Measurements from ENCODE around the gene NPAS3. TPM values are rescaled to one million over a fixed set of nuclear protein-coding genes. Genes with fewer than 3 reads are reported as not detected.

Gene NPAS3
- total and polyA plus RNA-seq, 7 donors = 0.04 to 1.5 (median 0.39) TPM

- H3K36me3 ChIP-seq (ENCODE audit: insufficient read depth in 1 of 2, low read depth in 1 of 2) = no peaks in the 10 kb centered on the region
- no peaks in the 10 kb centered on the region for H3K27me3 ChIP-seq (ENCODE audit: insufficient read depth in 3 of 3, low read length in 2 of 3)
- no peak for TF ChIP-seq CTCF (IDR thresholded peaks at IDR 0.05)
- H3K9me3 ChIP-seq = no peaks in the 10 kb centered on the region
- intact Hi-C loops (cut with DNase I) = no loop called here
- peaks cover 4% of the 10 kb centered on the region for H3K4me1 ChIP-seq
- no peak overlapping the region for H3K4me3 ChIP-seq
- whole genome bisulfite sequencing, 3 donors = 70 to 80% (median 75%) methylated on average over 2 of the region's 2 CpGs
- no peak for DNase-seq
- ATAC-seq = no peak
- H3K27ac ChIP-seq = no peak overlapping the region
These were observed 165.3 kb downstream of the NPAS3 start for GRCh38 chr14:33103966-33104365.

- H3K4me3 ChIP-seq = no peak overlapping the region
- intact Hi-C loops (cut with DNase I) = no loop called here
- no peak for DNase-seq
- no peak for TF ChIP-seq CTCF (IDR thresholded peaks at IDR 0.05)
- H3K27me3 ChIP-seq (ENCODE audit: insufficient read depth in 3 of 3, low read length in 2 of 3) = no peaks in the 10 kb centered on the region
- no peak for ATAC-seq
- 68 to 73% (median 72%) methylated on average over 8 of the region's 8 CpGs for WGBS, 3 donors
- H3K9me3 ChIP-seq = no peaks in the 10 kb centered on the region
- H3K27ac ChIP-seq = no peak overlapping the region
- no peaks in the 10 kb centered on the region for H3K36me3 ChIP-seq (ENCODE audit: insufficient read depth in 1 of 2, low read depth in 1 of 2)
- H3K4me1 ChIP-seq = no peaks in the 10 kb centered on the region
These were observed 172.2 kb downstream of the NPAS3 start for GRCh38 chr14:33110737-33111443.

DNA sequence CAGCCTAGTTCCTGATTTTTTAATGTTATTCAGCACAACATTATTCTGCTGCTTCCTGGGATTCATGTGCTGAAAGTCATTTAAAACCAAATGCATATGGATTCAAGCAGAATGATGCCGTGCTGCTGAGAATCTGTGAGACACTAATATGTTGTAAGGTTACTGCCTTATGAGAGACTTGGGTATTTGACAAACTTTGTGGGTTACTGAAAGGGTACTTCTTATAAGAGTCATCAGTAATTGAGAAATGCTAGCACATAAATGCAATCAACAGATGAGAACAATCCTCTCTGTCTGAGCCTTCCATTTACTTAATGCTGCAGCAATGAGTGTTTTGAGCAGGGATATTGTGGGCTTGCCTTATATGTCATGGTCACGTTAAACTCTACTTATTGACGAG lies 175.7 kb downstream of the NPAS3 start:
- Histone ChIP-seq H3K36me3 (ENCODE audit: insufficient read depth in 1 of 2, low read depth in 1 of 2) (no peaks in the 10 kb centered on the region), H3K4me1 (no peaks in the 10 kb centered on the region), H3K27me3 (ENCODE audit: insufficient read depth in 3 of 3, low read length in 2 of 3) (no peaks in the 10 kb centered on the region), H3K9me3 (no peaks in the 10 kb centered on the region), H3K27ac (no peak overlapping the region), H3K4me3 (no peak overlapping the region)
- ATAC-seq = no peak
- intact Hi-C loops (cut with DNase I) = no loop called here
- 71 to 89% (median 80%) methylated on average over 3 of the region's 3 CpGs for WGBS, 3 donors
- no peak for TF ChIP-seq CTCF (IDR thresholded peaks at IDR 0.05)
- DNase-seq = no peak

- Histone ChIP-seq H3K36me3 (ENCODE audit: insufficient read depth in 1 of 2, low read depth in 1 of 2) (no peaks in the 10 kb centered on the region), H3K9me3 (no peaks in the 10 kb centered on the region), H3K27me3 (ENCODE audit: insufficient read depth in 3 of 3, low read length in 2 of 3) (no peaks in the 10 kb centered on the region), H3K27ac (no peak overlapping the region), H3K4me3 (no peak overlapping the region), H3K4me1 (no peaks in the 10 kb centered on the region)
- intact Hi-C loops (cut with DNase I) = no loop called here
- WGBS, 3 donors = 15 to 22% (median 21%) methylated on average over 1 of the region's 1 CpG
- DNase-seq (no peak), ATAC-seq (no peak)
- TF ChIP-seq CTCF (IDR thresholded peaks at IDR 0.05) = no peak
These were observed 180.0 kb downstream of the NPAS3 start for GRCh38 chr14:33118668-33119067.

- intact Hi-C loops (cut with DNase I) = no loop called here
- WGBS, 3 donors = 59 to 79% (median 62%) methylated on average over 3 of the region's 3 CpGs
These were observed 181.7 kb downstream of the NPAS3 start for GRCh38 chr14:33120341-33120740.

More at GRCh38 chr14:33120341-33120740, 181.7 kb downstream of the NPAS3 start:
- DNase-seq = no peak
- Histone ChIP-seq H3K4me3 (no peak overlapping the region), H3K27ac (no peak overlapping the region), H3K27me3 (ENCODE audit: insufficient read depth in 3 of 3, low read length in 2 of 3) (no peaks in the 10 kb centered on the region), H3K36me3 (ENCODE audit: insufficient read depth in 1 of 2, low read depth in 1 of 2) (no peaks in the 10 kb centered on the region), H3K9me3 (no peaks in the 10 kb centered on the region), H3K4me1 (no peaks in the 10 kb centered on the region)
- no peak for TF ChIP-seq CTCF (IDR thresholded peaks at IDR 0.05)
- ATAC-seq = no peak

Measured in psoas muscle (tissue), 8 donors.